ENCODE data around the gene GADD45G. TPM values are rescaled to one million over a fixed set of nuclear protein-coding genes. Genes with fewer than 3 reads are reported as not detected.
A peak's percentile ranks its signal among the peaks of the same experiment; 100 is the strongest.

The GADD45G gene
- total and polyA plus RNA-seq, 2 of the 8 experiments (the other 6 are each of a cell fraction or from before 2014, with no cell fraction given), result 7.0 to 11.4 TPM

- no peak overlapping the region for H4K5ac ChIP-seq (ENCODE audit: insufficient read length, low read depth, low read length)
- H3K23me2 ChIP-seq (ENCODE audit: low read depth, low read length), result no peaks in the 10 kb centered on the region
- H3K18ac ChIP-seq (ENCODE audit: extremely low read depth, low read length), result no peak overlapping the region
- peak overlapping the region; percentile 83 for H4K91ac ChIP-seq (replicated peaks; ENCODE audit: insufficient read length, low read length)
- no peaks in the 10 kb centered on the region for H3K79me2 ChIP-seq (ENCODE audit: control insufficient read depth in 1 of 2, insufficient read depth in 2 of 2, low read length in 2 of 2)
- H3K27ac ChIP-seq (ENCODE audit: low read depth, low read length), result no peak overlapping the region
- peaks cover 0 to 10% (median 0%) of the 10 kb centered on the region in 4 experiments; a peak in 2 of 7 replicates for H3K4me1 ChIP-seq (replicated peaks in 1 of 4; ENCODE audit: control insufficient read depth in 3 of 4, insufficient read depth in 4 of 4, low read length in 3 of 4)
- no peak overlapping the region for H3K14ac ChIP-seq (ENCODE audit: insufficient read length)
- no peaks in the 10 kb centered on the region for H3K36me3 ChIP-seq (ENCODE audit: control insufficient read depth in 2 of 4, insufficient read depth in 4 of 4, low read length in 3 of 4)
- no peak overlapping the region for H3K23ac ChIP-seq (ENCODE audit: insufficient read length)
- H3K27me3 ChIP-seq (replicated peaks in 1 of 4; ENCODE audit: control insufficient read depth in 3 of 4, extremely low read depth in 1 of 4, insufficient read depth in 3 of 4, low read length in 3 of 4), result no peaks in the 10 kb centered on the region; a peak in 3 of 7 replicates
- no peak overlapping the region for H2BK120ac ChIP-seq (replicated peaks; ENCODE audit: low read depth, low read length)
- no peak overlapping the region for H4K8ac ChIP-seq (ENCODE audit: extremely low read depth, insufficient read depth, low read length)
- no peak overlapping the region for H2AK5ac ChIP-seq (ENCODE audit: low read depth, low read length)
- no peak overlapping the region for H3K9ac ChIP-seq (replicated peaks in 1 of 4; ENCODE audit: extremely low read depth in 1 of 4, low read depth in 3 of 4, low read length in 3 of 4)
- DNase-seq (ENCODE audit: low read depth in 1 of 2, low spot score in 2 of 2) (no peak), FAIRE-seq (no peak)
- 86% methylated on average over 14 of the region's 14 CpGs; no CpG with 5 or more reads in 1 of the 2 experiments for WGBS, 2 experiments (ENCODE audit: extremely low coverage in 1 of 2, insufficient coverage in 1 of 2, insufficient read length in 1 of 2, insufficient replicate concordance in 2 of 2, low coverage in 1 of 2, low lambda C conversion rate in 2 of 2, missing lambda C conversion rate in 1 of 2)
- no peak overlapping the region for H3K4me2 ChIP-seq (ENCODE audit: insufficient read depth in 1 of 2, low read depth in 2 of 2, low read length in 2 of 2)
- 0 out of 2 replicates have a peak overlapping the region, but pooled peaks have one; percentile 30 for H2BK5ac ChIP-seq (ENCODE audit: low read depth, low read length)
- no peak for TF ChIP-seq ZNF274 (IDR thresholded peaks at IDR 0.05; ENCODE audit: borderline replicate concordance, extremely low read depth, low read length)
- TF ChIP-seq BCL11A (IDR thresholded peaks at IDR 0.05; ENCODE audit: low read depth in 2 of 2, low read length in 2 of 2), result no peak
- no peak for TF ChIP-seq EP300 (IDR thresholded peaks at IDR 0.05; ENCODE audit: borderline replicate concordance in 1 of 2, low read depth in 2 of 2, low read length in 2 of 2)
- TF ChIP-seq BACH1 (IDR thresholded peaks at IDR 0.05; ENCODE audit: low read length), result no peak
- no peak for TF ChIP-seq RBBP5 (IDR thresholded peaks at IDR 0.05; ENCODE audit: borderline replicate concordance, low read depth, low read length)
- no peak for TF ChIP-seq SP1 (IDR thresholded peaks at IDR 0.05; ENCODE audit: low read depth, low read length)
- POLR2A ChIA-PET (ENCODE audit: partially characterized antibody), result interaction anchor here (1.2 to 2.0 kb wide), 2 partner anchors 9 to 21 kb away, joined by 3 to 5 read pairs; partner anchors contain the start of gene GADD45G
- H2AFZ ChIP-seq (ENCODE audit: low read length), result 0 out of 2 replicates have a peak overlapping the region, but pooled peaks have one; percentile 40
- H3K79me1 ChIP-seq (ENCODE audit: low read depth, low read length), result no peaks in the 10 kb centered on the region
- no peak overlapping the region for H3K4me3 ChIP-seq (ENCODE audit: extremely low read depth in 1 of 4, insufficient read depth in 2 of 4, low read depth in 3 of 4, low read length in 4 of 4)
- CTCF ChIA-PET (ENCODE audit: partially characterized antibody), result interaction anchor here (0.5 to 6.0 kb wide), 10 partner anchors 10 to 639 kb away, joined by 3 to 30 read pairs (median 10); no protein-coding TSS in a partner anchor
- no peaks in the 10 kb centered on the region for H4K20me1 ChIP-seq (replicated peaks in 1 of 2; ENCODE audit: control insufficient read depth in 1 of 2, insufficient read depth in 2 of 2, low read length in 2 of 2)
- no peak overlapping the region; the same call in 1 of the 2 replicates for H2BK12ac ChIP-seq (ENCODE audit: low read depth, low read length)
- no peak overlapping the region for H3K56ac ChIP-seq (replicated peaks; ENCODE audit: insufficient read length, low read depth, low read length)
- H3K4ac ChIP-seq (replicated peaks; ENCODE audit: insufficient read length, low read depth, low read length), result no peak overlapping the region
- no peaks in the 10 kb centered on the region for H3K9me3 ChIP-seq (ENCODE audit: insufficient read depth in 2 of 2, low read depth in 1 of 2, low read length in 1 of 2)
- peak overlapping the region; percentile 67; the same call in 1 of the 2 replicates for H2BK15ac ChIP-seq (ENCODE audit: low read length)
- no peak overlapping the region for H2BK20ac ChIP-seq (ENCODE audit: low read length)
Measured at GRCh38 chr9:89625721-89626687, 21.2 kb downstream of the GADD45G start.
